ENCODE results near the gene EEF1A2.

DNA sequence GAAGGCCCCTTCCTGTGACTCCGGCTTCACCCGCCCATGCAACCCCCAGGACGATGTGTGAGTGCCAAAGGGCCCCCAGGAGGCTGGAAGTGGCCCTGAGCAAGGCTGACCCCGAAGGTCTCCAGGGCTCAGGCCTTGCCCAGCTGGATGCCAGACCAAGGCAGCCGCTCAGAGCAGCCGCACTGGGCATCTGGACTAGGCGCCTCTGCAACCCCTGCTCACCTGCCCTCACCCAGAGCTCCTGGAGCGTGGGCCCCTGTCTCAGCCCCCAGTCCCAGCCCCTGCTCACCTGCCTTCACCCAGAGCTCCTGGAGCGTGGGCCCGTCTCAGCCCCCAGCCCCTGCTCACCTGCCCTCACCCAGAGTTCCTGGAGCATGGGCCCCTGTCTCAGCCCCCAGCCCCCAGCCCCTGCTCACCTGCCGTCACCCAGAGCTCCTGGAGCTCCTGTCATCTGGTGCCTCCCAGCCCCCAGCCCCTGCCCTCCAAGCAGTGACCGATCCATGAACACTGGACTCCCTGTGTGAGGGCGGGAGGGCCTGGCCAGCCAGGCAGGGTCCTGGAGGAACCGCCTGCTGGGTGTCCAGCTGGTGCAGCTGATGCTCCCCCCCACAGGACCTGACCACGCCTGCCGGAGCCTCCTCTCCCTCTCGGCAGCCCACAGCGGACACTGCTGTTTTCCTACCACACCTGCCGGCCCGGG lies 47.5 kb upstream of the EEF1A2 start:
- no peak for TF ChIP-seq SUZ12 (IDR thresholded peaks at IDR 0.05)
- no peak for TF ChIP-seq SP1 (IDR thresholded peaks at IDR 0.05)
- no peak for TF ChIP-seq FOXM1 (IDR thresholded peaks at IDR 0.05; ENCODE audit: borderline replicate concordance)
- no peak for TF ChIP-seq FOXA1 (IDR thresholded peaks at IDR 0.05)
- TF ChIP-seq, protein P1, sequence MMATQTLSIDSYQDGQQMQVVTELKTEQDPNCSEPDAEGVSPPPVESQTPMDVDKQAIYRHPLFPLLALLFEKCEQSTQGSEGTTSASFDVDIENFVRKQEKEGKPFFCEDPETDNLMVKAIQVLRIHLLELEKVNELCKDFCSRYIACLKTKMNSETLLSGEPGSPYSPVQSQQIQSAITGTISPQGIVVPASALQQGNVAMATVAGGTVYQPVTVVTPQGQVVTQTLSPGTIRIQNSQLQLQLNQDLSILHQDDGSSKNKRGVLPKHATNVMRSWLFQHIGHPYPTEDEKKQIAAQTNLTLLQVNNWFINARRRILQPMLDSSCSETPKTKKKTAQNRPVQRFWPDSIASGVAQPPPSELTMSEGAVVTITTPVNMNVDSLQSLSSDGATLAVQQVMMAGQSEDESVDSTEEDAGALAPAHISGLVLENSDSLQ (IDR thresholded peaks at IDR 0.05) = no peak
- TF ChIP-seq ELF4 (IDR thresholded peaks at IDR 0.05) = no peak
- no peak for TF ChIP-seq BHLHE40 (IDR thresholded peaks at IDR 0.05; ENCODE audit: borderline replicate concordance)
- TF ChIP-seq NFRKB (IDR thresholded peaks at IDR 0.05) = no peak
- no peak for TF ChIP-seq ZNF384 (IDR thresholded peaks at IDR 0.05)
- TF ChIP-seq TARDBP (IDR thresholded peaks at IDR 0.05) = no peak
- no peak for TF ChIP-seq HDGF (IDR thresholded peaks at IDR 0.05; ENCODE audit: borderline replicate concordance)
- TF ChIP-seq ARNT (IDR thresholded peaks at IDR 0.05) = no peak

Data from HEK293T (cell line).